A549 (cell line): ENCODE measurements around the gene MAMSTR. TPM values are rescaled to one million over a fixed set of nuclear protein-coding genes. Genes with fewer than 3 reads are reported as not detected.

ENCODE experiments used
- ATAC-seq, 2 experiments: fragments of 200-7000 bp in 1 of 2; fragments of >200 bp in 1 of 2; cut with Nextera tagmentation in 1 of 2; cut with Tn5 transposase in 1 of 2; 3 replicates each; pipeline versions ENCODE4 v1.8.0 to v1.9.1; 2018 to 2020; ENCODE audit warnings: mild to moderate bottlenecking in 1 of 2, moderate library complexity in 1 of 2
- CTCF ChIA-PET: fragments of 300-600 bp; sonication (Branson Sonifier 250); formaldehyde crosslinking; extraction: SDS; loops from one replicate; lab custom pipeline; 2021; ENCODE audit warnings: antibody characterized with exemption, inconsistent platforms; lab: Yijun Ruan, JAX
- POLR2A ChIA-PET: fragments of 350-600 bp; formaldehyde crosslinking; extraction: SDS; loops from one replicate; lab custom pipeline; 2021; ENCODE audit warnings: antibody characterized with exemption, inconsistent platforms; lab: Yijun Ruan, JAX
- DNase-seq, 2 experiments: peaks; one replicate each; pipeline versions ENCODE4 v3.0.0 to v3.0.0-alpha.2; 2011 to 2016; ENCODE audit warnings: low read depth in 1 of 2, low spot score in 1 of 2
- FAIRE-seq: peaks from 2 replicates; lab custom pipeline; 2011; peaks lifted over from hg19 to GRCh38; lab: Jason Lieb, UNC
- H3K27ac ChIP-seq, 2 experiments: fragments of >200 bp; sonication (Bioruptor Twin); formaldehyde crosslinking; 3 replicates each; pipeline ENCODE4 v1.5.1; 2016 to 2017
- H3K4me1 ChIP-seq: fragments of >200 bp; sonication (Bioruptor Twin); formaldehyde crosslinking; 3 replicates; pipeline ENCODE4 v1.6.1; 2016
- H3K4me2 ChIP-seq: fragments of >200 bp; sonication (Bioruptor Twin); formaldehyde crosslinking; 3 replicates; pipeline ENCODE4 v1.6.1; 2016
- H3K4me3 ChIP-seq: fragments of >200 bp; sonication (Bioruptor Twin); formaldehyde crosslinking; 3 replicates; pipeline ENCODE4 v1.5.1; 2016
- H3K9me3 ChIP-seq: fragments of >200 bp; sonication (Bioruptor Twin); formaldehyde crosslinking; 3 replicates; pipeline ENCODE4 v1.6.1; 2016
- ATOH8 ChIP-seq: fragments of 250-450 bp; sonication (Bioruptor Pico); IDR thresholded peaks from 2 replicates; pipeline ENCODE4 v1.5.0; 2020; ENCODE audit warnings: low read depth, mild to moderate bottlenecking, moderate library complexity
- CTCF ChIP-seq: fragments of >200 bp; sonication (Bioruptor Twin); formaldehyde crosslinking; IDR thresholded peaks from 3 replicates; pipeline ENCODE4 v1.5.1; 2016
- ESRRA ChIP-seq: fragments of 150-350 bp; IDR thresholded peaks from 2 replicates; pipeline ENCODE4 v1.6.1; 2014; ENCODE audit warnings: mild to moderate bottlenecking, low read length, borderline replicate concordance
- GATA3 ChIP-seq: IDR thresholded peaks from 2 replicates; pipeline ENCODE4 v1.6.1; 2012; ENCODE audit warnings: borderline replicate concordance
- HDAC2 ChIP-seq: fragments of 200-600 bp; sonication (generic); IDR thresholded peaks from 2 replicates; pipeline ENCODE4 v1.6.1; 2016
- HOXB5 ChIP-seq: fragments of 250-450 bp; sonication (Bioruptor Pico); IDR thresholded peaks from 2 replicates; pipeline ENCODE4 v1.5.0; 2020; ENCODE audit warnings: mild to moderate bottlenecking, moderate library complexity
- JUN ChIP-seq, 2 experiments: fragments of >200 bp; sonication (Bioruptor Twin); formaldehyde crosslinking; IDR thresholded peaks; 2 replicates in 1 of 2; 3 replicates in 1 of 2; pipeline ENCODE4 v1.6.1; 2016 to 2017
- KDM1A ChIP-seq: fragments of 200-600 bp; sonication (generic); IDR thresholded peaks from 2 replicates; pipeline ENCODE4 v1.6.1; 2016; ENCODE audit warnings: low read depth, mild to moderate bottlenecking
- MAX ChIP-seq: IDR thresholded peaks from 2 replicates; pipeline ENCODE4 v1.6.1; 2012
- MAZ ChIP-seq: fragments of 150-350 bp; IDR thresholded peaks from 2 replicates; pipeline ENCODE4 v1.6.1; 2014; ENCODE audit warnings: antibody characterized with exemption, low read depth, low read length, borderline replicate concordance
- NFE2L2 ChIP-seq: fragments of 150-350 bp; conservative IDR thresholded peaks from 2 replicates; pipeline ENCODE4 v1.6.1; 2014; ENCODE audit warnings: low read length
- RAD21 ChIP-seq, 2 experiments: fragments of >200 bp in 1 of 2; sonication (Bioruptor Twin) in 1 of 2; formaldehyde crosslinking in 1 of 2; IDR thresholded peaks in 1 of 2; conservative IDR thresholded peaks in 1 of 2; 2 replicates in 1 of 2; 3 replicates in 1 of 2; pipeline ENCODE4 v1.6.1; 2012 to 2018; ENCODE audit warnings: inconsistent platforms in 1 of 2
- RFX5 ChIP-seq: fragments of 450-650 bp; IDR thresholded peaks from 2 replicates; pipeline ENCODE4 v1.7.1; 2014; ENCODE audit warnings: antibody characterized with exemption, mild to moderate bottlenecking, moderate library complexity
- SMC3 ChIP-seq: fragments of >200 bp; sonication (Bioruptor Twin); formaldehyde crosslinking; IDR thresholded peaks from 3 replicates; pipeline ENCODE4 v1.6.1; 2018; ENCODE audit warnings: inconsistent platforms
- SREBF2 ChIP-seq: fragments of 450-650 bp; IDR thresholded peaks from 2 replicates; pipeline ENCODE4 v1.6.1; 2014; ENCODE audit warnings: mild to moderate bottlenecking, moderate library complexity
- ZC3H11A ChIP-seq: fragments of 450-650 bp; IDR thresholded peaks from 2 replicates; pipeline ENCODE4 v1.6.1; 2014; ENCODE audit warnings: antibody characterized with exemption, mild to moderate bottlenecking
- WGBS: methylation state at CpG from one replicate; pipeline ENCODE4 v1.1.6; 2017; ENCODE audit errors: missing lambda C conversion rate; 5-methylcytosine and 5-hydroxymethylcytosine counted together
- polyA plus RNA-seq, 4 experiments: library from polyadenylated mRNA; depleted of rRNA in 3 of 4; stranded (reverse); fragments of >200 nt; fragmentation: RNase III in 1 of 4; extraction: RNeasy Plus Mini Kit Qiagen cat#74134 plus additional on column Dnase treatment in 1 of 4; gene quantifications; 2 replicates in 3 of 4; 3 replicates in 1 of 4; pipeline ENCODE4 v1.2.3, GENCODE V29; 2011 to 2017

Gene MAMSTR
- polyA plus RNA-seq, 2 of the 4 experiments (the other 2 are of a cell fraction) = 0.44 to 0.52 TPM

DNA sequence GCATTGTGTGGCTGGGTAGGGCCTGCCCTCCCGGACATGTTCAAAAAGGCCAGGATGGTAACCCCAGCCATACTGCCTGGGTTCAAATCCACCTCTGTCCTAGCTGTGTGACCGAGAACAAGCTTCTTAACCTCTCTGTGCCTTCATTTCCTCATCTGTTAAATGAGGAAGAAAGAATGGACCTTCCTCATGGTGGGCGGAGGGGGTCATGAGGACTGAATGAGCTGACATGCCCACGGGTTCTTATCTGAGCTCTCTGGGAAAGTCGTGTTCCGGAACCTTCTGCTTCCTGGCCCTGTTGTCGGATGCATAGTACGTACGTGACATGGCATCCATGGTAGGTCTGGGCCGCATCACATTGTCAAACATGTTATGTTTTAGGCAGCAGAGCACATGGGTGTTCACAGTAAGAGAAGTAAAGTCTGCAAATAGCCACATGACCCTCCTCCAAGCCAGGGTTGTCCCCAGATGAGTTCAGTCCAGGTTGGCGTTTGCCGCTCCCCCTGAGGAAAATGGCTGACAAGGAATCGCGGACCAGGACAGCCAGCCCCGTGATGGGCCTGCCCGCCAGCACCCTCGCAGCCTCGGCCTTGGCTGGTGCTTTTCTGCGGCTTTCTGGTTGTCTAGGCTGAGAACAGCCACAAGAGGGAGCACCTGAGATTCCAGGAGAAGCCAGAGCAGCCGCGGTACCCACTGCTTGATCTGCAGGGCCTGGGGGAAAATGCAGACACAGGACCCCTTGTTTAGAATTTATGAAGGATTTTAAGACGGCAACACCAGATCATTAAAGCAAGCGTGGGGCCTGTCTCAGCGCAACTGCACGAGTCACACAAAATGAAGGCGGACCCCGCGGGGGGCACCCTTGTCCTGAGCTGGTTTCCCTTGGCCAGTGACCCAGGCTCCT is 44.4 kb downstream of the MAMSTR start:
- ChIA-PET CTCF (interaction anchor here (0.6 to 6.1 kb wide), 56 partner anchors 11 to 643 kb away, joined by 3 to 151 read pairs (median 4); partner anchors contain the start of genes CA11, FUT2 and HSD17B14), POLR2A (interaction anchor here (0.9 kb wide), 1 partner anchor 39 kb away, joined by 3 read pairs; no protein-coding TSS in a partner anchor)
- ATAC-seq = peak; percentile 80 to 95
- Histone ChIP-seq H3K4me3 (no peak overlapping the region), H3K9me3 (no peaks in the 10 kb centered on the region), H3K4me2 (peak overlapping the region; percentile 48), H3K27ac (peak overlapping the region; percentile 38 to 65; a peak in 5 of 6 replicates), H3K4me1 (peaks cover 5% of the 10 kb centered on the region; the same call in 1 of the 3 replicates)
- FAIRE-seq = peak; percentile 97
- TF ChIP-seq HOXB5 (no peak), JUN (IDR thresholded peaks at IDR 0.05) (0 out of 5 replicates have a peak, but pooled peaks of 1 of the 2 experiments have one; percentile 19), GATA3 (no peak), ZC3H11A (no peak), RAD21 (conservative IDR thresholded peaks at IDR 0.05 in 1 of 2, IDR thresholded peaks at IDR 0.05 in 1 of 2) (peak; percentile 78 to 81), MAX (peak; percentile 47; the same call in 1 of the 2 replicates), SMC3 (peak; percentile 89), NFE2L2 (no peak), CTCF (peak; percentile 95), RFX5 (peak; percentile 58; the same call in 1 of the 2 replicates)
- 46% methylated on average over 28 of the region's 28 CpGs for WGBS
- DNase-seq = peak; percentile 90 to 98

GRCh38 chr19:48674216-48674809 is 45.2 kb downstream of the MAMSTR start:
- no peak overlapping the region for H3K4me2 ChIP-seq
- POLR2A ChIA-PET = no interaction called here
- H3K27ac ChIP-seq = peak overlapping the region; percentile 2 to 65; a peak in 3 of 6 replicates
- no peak overlapping the region for H3K4me3 ChIP-seq
- WGBS = 94% methylated on average over 16 of the region's 19 CpGs
- DNase-seq = no peak
- CTCF ChIA-PET = interaction anchor here (0.6 to 6.1 kb wide), 30 partner anchors 10 to 486 kb away, joined by 3 to 151 read pairs (median 6); partner anchors contain the start of genes CA11, FUT2 and HSD17B14
- FAIRE-seq = no peak
- H3K4me1 ChIP-seq = peaks cover 5% of the 10 kb centered on the region; the same call in 1 of the 3 replicates
- no peak for ATAC-seq
- no peaks in the 10 kb centered on the region for H3K9me3 ChIP-seq
- TF ChIP-seq HDAC2 (no peak), MAZ (no peak), KDM1A (no peak), ATOH8 (CRISPR knock-in tag) (no peak), NFE2L2 (no peak), ESRRA (no peak)

GRCh38 chr19:48673436-48674100 is 46.0 kb downstream of the MAMSTR start:
- CTCF ChIA-PET = interaction anchor here (0.6 to 6.1 kb wide), 17 partner anchors 9 to 710 kb away, joined by 3 to 151 read pairs (median 21); partner anchors contain the start of genes CA11 and FUT2

More at GRCh38 chr19:48673436-48674100, 46.0 kb downstream of the MAMSTR start:
- no peak overlapping the region for H3K4me2 ChIP-seq
- FAIRE-seq (no peak), DNase-seq (no peak), ATAC-seq (no peak)
- H3K4me1 ChIP-seq = peaks cover 5% of the 10 kb centered on the region; the same call in 1 of the 3 replicates
- POLR2A ChIA-PET = no interaction called here
- H3K4me3 ChIP-seq = no peak overlapping the region
- H3K9me3 ChIP-seq = no peaks in the 10 kb centered on the region
- H3K27ac ChIP-seq = no peak overlapping the region
- WGBS = 83% methylated on average over 24 of the region's 25 CpGs
- TF ChIP-seq SREBF2 = no peak
